K562 (cell line): Measurements from ENCODE around the gene HOXB6. TPM values are rescaled to one million over a fixed set of nuclear protein-coding genes. Genes with fewer than 3 reads are reported as not detected.

Experiments used
- ZFP36 ChIP-seq: fragments of 150-350 bp; IDR thresholded peaks from 2 replicates; pipeline ENCODE4 v1.6.1; 2018; ENCODE audit warnings: low read length, low read depth; ENCODE audit not compliant: partially characterized antibody
- polyA plus RNA-seq, 8 experiments: library from polyadenylated mRNA; depleted of rRNA in 4 of 8; stranded (reverse) in 5 of 8; unstranded in 3 of 8; fragments of >200 nt; fragmentation: Nextera tagmentation in 2 of 8; fragmentation: Illumina TruSeq in 1 of 8; extraction: Ambion mirVana in 2 of 8; extraction: Trizol in 1 of 8; gene quantifications; 2 replicates each; pipeline versions ENCODE4 v1.2.1 to v1.2.3, GENCODE V29; 2011 to 2014; ENCODE audit warnings: inconsistent platforms in 1 of 8, missing spikeins in 1 of 8
- total RNA-seq, 7 experiments: library from RNA; depleted of rRNA in 6 of 7; stranded (reverse); fragments of >200 nt in 6 of 7; fragmentation: Illumina TruSeq in 2 of 7; extraction: Trizol in 2 of 7; gene quantifications; 2 replicates each; pipeline versions ENCODE4 v1.2.1 to v1.2.3, GENCODE V29; 2011 to 2021; ENCODE audit warnings: low replicate concordance in 1 of 7
- TF ChIP-seq, protein P1 (sequence below): fragments of 450-650 bp; IDR thresholded peaks from 2 replicates; pipeline ENCODE4 v1.6.1; 2016; ENCODE audit warnings: mild to moderate bottlenecking, moderate library complexity

HOXB6 gene
- total and polyA plus RNA-seq, 9 of the 15 experiments (the other 6 are each of a cell fraction or from before 2014, with no cell fraction given), result 1.2 to 14.8 (median 4.9) TPM

DNA sequence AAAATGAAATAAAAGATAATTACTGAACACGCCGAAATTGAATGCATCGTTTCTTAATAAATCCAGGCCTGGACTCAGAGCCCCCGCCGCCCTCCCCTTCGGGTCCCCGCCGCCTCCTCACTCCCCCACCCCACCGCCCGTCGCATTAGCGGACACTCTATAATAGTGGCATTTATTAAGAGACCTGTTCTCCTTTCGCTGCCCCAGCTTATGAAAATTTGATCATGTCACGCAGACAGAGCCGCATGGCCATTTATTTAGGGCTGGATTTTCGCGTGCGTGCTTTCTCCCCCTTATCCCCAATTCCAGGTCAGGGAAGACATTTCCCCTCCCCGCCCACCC, 53.6 kb downstream of the HOXB6 start (continued):
- TF ChIP-seq, protein P1, sequence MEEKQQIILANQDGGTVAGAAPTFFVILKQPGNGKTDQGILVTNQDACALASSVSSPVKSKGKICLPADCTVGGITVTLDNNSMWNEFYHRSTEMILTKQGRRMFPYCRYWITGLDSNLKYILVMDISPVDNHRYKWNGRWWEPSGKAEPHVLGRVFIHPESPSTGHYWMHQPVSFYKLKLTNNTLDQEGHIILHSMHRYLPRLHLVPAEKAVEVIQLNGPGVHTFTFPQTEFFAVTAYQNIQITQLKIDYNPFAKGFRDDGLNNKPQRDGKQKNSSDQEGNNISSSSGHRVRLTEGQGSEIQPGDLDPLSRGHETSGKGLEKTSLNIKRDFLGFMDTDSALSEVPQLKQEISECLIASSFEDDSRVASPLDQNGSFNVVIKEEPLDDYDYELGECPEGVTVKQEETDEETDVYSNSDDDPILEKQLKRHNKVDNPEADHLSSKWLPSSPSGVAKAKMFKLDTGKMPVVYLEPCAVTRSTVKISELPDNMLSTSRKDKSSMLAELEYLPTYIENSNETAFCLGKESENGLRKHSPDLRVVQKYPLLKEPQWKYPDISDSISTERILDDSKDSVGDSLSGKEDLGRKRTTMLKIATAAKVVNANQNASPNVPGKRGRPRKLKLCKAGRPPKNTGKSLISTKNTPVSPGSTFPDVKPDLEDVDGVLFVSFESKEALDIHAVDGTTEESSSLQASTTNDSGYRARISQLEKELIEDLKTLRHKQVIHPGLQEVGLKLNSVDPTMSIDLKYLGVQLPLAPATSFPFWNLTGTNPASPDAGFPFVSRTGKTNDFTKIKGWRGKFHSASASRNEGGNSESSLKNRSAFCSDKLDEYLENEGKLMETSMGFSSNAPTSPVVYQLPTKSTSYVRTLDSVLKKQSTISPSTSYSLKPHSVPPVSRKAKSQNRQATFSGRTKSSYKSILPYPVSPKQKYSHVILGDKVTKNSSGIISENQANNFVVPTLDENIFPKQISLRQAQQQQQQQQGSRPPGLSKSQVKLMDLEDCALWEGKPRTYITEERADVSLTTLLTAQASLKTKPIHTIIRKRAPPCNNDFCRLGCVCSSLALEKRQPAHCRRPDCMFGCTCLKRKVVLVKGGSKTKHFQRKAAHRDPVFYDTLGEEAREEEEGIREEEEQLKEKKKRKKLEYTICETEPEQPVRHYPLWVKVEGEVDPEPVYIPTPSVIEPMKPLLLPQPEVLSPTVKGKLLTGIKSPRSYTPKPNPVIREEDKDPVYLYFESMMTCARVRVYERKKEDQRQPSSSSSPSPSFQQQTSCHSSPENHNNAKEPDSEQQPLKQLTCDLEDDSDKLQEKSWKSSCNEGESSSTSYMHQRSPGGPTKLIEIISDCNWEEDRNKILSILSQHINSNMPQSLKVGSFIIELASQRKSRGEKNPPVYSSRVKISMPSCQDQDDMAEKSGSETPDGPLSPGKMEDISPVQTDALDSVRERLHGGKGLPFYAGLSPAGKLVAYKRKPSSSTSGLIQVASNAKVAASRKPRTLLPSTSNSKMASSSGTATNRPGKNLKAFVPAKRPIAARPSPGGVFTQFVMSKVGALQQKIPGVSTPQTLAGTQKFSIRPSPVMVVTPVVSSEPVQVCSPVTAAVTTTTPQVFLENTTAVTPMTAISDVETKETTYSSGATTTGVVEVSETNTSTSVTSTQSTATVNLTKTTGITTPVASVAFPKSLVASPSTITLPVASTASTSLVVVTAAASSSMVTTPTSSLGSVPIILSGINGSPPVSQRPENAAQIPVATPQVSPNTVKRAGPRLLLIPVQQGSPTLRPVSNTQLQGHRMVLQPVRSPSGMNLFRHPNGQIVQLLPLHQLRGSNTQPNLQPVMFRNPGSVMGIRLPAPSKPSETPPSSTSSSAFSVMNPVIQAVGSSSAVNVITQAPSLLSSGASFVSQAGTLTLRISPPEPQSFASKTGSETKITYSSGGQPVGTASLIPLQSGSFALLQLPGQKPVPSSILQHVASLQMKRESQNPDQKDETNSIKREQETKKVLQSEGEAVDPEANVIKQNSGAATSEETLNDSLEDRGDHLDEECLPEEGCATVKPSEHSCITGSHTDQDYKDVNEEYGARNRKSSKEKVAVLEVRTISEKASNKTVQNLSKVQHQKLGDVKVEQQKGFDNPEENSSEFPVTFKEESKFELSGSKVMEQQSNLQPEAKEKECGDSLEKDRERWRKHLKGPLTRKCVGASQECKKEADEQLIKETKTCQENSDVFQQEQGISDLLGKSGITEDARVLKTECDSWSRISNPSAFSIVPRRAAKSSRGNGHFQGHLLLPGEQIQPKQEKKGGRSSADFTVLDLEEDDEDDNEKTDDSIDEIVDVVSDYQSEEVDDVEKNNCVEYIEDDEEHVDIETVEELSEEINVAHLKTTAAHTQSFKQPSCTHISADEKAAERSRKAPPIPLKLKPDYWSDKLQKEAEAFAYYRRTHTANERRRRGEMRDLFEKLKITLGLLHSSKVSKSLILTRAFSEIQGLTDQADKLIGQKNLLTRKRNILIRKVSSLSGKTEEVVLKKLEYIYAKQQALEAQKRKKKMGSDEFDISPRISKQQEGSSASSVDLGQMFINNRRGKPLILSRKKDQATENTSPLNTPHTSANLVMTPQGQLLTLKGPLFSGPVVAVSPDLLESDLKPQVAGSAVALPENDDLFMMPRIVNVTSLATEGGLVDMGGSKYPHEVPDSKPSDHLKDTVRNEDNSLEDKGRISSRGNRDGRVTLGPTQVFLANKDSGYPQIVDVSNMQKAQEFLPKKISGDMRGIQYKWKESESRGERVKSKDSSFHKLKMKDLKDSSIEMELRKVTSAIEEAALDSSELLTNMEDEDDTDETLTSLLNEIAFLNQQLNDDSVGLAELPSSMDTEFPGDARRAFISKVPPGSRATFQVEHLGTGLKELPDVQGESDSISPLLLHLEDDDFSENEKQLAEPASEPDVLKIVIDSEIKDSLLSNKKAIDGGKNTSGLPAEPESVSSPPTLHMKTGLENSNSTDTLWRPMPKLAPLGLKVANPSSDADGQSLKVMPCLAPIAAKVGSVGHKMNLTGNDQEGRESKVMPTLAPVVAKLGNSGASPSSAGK, result no peak
- no peak for TF ChIP-seq ZFP36
